Tibial nerve (tissue), 4 donors: Measurements from ENCODE around the gene PRDM2. TPM values are rescaled to one million over a fixed set of nuclear protein-coding genes. Genes with fewer than 3 reads are reported as not detected.

Experiments
- DNase-seq, 2 donors: peaks; one replicate each; pipeline ENCODE4 v3.0.0-alpha.2; 2019; ENCODE audit warnings: low spot score in 2 of 2
- H3K27ac ChIP-seq, 4 donors: fragments of 200-600 bp; sonication (generic) in 3 of 4; one replicate each; pipeline ENCODE4 v1.5.1; 2017 to 2019; ENCODE audit warnings: mild to moderate bottlenecking in 1 of 4
- H3K27me3 ChIP-seq, 2 donors: fragments of 200-600 bp; sonication (generic) in 1 of 2; one replicate each; pipeline versions ENCODE4 v1.5.1 to v1.6.0; 2017 to 2019
- H3K36me3 ChIP-seq, 3 donors: fragments of 200-600 bp; sonication (generic); one replicate each; pipeline ENCODE4 v1.5.1; 2018 to 2019
- H3K4me1 ChIP-seq, 4 donors: fragments of 200-600 bp; sonication (generic) in 3 of 4; one replicate each; pipeline ENCODE4 v1.5.1; 2017 to 2019
- H3K4me3 ChIP-seq, 4 donors: fragments of 200-600 bp; sonication (generic) in 3 of 4; one replicate each; pipeline ENCODE4 v1.5.1; 2017 to 2019; ENCODE audit warnings: mild to moderate bottlenecking in 1 of 4, moderate library complexity in 1 of 4
- H3K9me3 ChIP-seq, 4 donors: fragments of 200-600 bp; sonication (generic) in 3 of 4; one replicate each; pipeline ENCODE4 v1.5.1; 2017 to 2019
- EP300 ChIP-seq, 2 donors: sonication (generic); formaldehyde crosslinking; IDR thresholded peaks; one replicate each; pipeline ENCODE4 v1.6.1; 2017; ENCODE audit warnings: antibody characterized with exemption in 2 of 2, mild to moderate bottlenecking in 1 of 2
- POLR2A ChIP-seq, 2 donors: fragments of 450-650 bp; IDR thresholded peaks; one replicate each; pipeline ENCODE4 v1.6.1; 2017; ENCODE audit warnings: antibody characterized with exemption in 2 of 2, mild to moderate bottlenecking in 2 of 2, moderate library complexity in 2 of 2
- WGBS, 2 donors: methylation state at CpG; one replicate each; pipeline ENCODE4 v1.1.5; 2018; 5-methylcytosine and 5-hydroxymethylcytosine counted together
- total RNA-seq, 4 donors: library from RNA; depleted of rRNA; stranded (reverse); fragments of >200 nt; gene quantifications; one replicate each; pipeline ENCODE4 v1.1.0, GENCODE V29; 2016
- TF ChIP-seq, protein P1 (sequence below), 5 experiments: fragments of 200-600 bp in 3 of 5; fragments of 450-650 bp in 2 of 5; sonication (generic) in 3 of 5; IDR thresholded peaks; one replicate each; pipeline ENCODE4 v1.5.1; 2016 to 2019; ENCODE audit warnings: antibody characterized with exemption in 5 of 5, mild to moderate bottlenecking in 3 of 5, moderate library complexity in 2 of 5

PRDM2 gene
- total RNA-seq, 4 donors from 2014 or later: 26.4 to 48.8 (median 46.5) TPM

DNA sequence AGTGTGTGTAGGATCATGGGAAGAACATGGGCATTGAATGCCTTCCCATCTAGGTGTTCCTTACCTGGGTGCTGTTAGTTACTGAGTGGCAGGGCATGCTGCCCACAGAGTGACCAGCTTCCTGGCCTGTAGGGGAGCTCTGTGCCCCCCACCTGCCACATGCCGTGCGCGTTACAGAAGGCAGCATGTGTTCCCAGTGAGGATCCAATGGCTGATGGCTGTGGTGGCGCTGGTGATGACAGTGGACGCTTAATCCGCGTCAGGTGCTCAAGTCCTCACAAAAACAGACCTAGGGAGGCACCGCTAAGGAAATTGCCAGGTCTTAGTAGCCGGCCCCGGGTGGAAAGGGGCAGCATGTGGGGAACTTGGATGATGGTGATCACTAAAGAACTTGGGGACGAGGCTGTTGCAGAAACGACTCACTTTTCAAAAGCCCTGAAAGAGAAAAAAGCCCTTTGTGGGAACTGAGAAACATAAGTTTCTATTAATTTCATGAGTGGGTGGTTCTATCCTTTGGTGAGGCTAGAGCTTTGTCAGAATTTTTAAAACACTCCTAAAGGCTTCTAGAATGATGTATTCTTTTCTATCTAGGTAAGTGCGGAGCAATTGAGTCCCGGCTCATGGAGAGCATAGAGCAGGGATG lies 93.2 kb downstream of the PRDM2 start:
- TF ChIP-seq EP300 (IDR thresholded peaks at IDR 0.05) (no peak), POLR2A (IDR thresholded peaks at IDR 0.05) (no peak)
- TF ChIP-seq, protein P1, sequence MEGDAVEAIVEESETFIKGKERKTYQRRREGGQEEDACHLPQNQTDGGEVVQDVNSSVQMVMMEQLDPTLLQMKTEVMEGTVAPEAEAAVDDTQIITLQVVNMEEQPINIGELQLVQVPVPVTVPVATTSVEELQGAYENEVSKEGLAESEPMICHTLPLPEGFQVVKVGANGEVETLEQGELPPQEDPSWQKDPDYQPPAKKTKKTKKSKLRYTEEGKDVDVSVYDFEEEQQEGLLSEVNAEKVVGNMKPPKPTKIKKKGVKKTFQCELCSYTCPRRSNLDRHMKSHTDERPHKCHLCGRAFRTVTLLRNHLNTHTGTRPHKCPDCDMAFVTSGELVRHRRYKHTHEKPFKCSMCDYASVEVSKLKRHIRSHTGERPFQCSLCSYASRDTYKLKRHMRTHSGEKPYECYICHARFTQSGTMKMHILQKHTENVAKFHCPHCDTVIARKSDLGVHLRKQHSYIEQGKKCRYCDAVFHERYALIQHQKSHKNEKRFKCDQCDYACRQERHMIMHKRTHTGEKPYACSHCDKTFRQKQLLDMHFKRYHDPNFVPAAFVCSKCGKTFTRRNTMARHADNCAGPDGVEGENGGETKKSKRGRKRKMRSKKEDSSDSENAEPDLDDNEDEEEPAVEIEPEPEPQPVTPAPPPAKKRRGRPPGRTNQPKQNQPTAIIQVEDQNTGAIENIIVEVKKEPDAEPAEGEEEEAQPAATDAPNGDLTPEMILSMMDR (IDR thresholded peaks at IDR 0.05): no peak
- WGBS, 2 donors: 77 to 87% methylated on average over 14 of the region's 14 CpGs
- no peak for DNase-seq
- no peaks in the 10 kb centered on the region for H3K9me3 ChIP-seq
- no peak overlapping the region for H3K4me3 ChIP-seq
- H3K27me3 ChIP-seq: no peaks in the 10 kb centered on the region
- H3K4me1 ChIP-seq: no peaks in the 10 kb centered on the region
- H3K36me3 ChIP-seq: peaks cover 0 to 56% (median 0%) of the 10 kb centered on the region in 3 donors
- H3K27ac ChIP-seq: no peak overlapping the region

DNA sequence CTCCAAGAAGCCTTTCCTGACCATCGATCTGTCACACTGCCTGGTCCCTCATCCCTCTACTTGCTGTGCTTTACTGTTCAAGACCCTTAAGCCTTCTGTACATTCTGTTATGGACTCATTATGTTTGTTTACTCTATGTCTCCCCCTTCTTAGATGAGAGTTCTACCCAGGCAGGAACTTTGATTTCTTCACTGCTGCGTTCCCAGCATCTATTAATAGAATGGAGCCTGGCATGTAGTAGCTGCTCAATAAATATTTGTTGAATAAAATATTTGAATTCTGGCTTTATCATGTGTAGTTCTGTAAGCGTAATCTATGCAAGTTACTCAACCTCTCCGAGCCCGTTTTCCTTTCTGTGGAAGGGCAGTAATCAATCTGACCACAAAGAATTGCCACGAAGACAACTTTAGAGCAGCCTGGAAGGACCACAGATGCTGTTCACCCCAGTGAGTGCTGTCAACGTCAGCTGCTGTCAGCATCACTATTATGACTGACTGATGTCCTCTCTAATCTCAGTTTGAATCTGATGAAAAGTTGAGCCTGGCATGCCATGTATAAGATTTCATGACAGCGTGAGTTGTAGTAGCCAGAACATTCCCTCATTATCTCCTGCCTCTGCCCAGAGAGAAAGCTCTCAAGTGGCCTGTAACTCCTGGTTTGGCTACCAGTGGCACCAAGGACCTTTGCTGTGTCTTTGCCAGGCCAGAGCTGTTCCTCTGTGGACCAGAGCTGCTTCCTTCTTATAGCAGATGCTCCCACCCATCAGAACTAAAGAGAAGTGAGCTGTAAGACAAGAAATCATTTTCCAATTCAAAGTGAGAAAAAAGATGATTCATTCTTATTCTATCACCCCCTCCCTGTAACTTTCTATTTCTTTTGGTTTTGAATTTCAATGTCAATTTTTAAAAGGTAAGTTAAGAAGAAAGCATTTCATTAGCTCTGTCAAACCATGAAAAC lies 94.5 kb downstream of the PRDM2 start:
- Histone ChIP-seq H3K9me3 (no peaks in the 10 kb centered on the region), H3K36me3 (peaks cover 0 to 55% (median 0%) of the 10 kb centered on the region in 3 donors), H3K27ac (no peak overlapping the region), H3K4me3 (no peak overlapping the region), H3K4me1 (no peaks in the 10 kb centered on the region), H3K27me3 (no peaks in the 10 kb centered on the region)
- no peak for DNase-seq
- no peak for TF ChIP-seq POLR2A (IDR thresholded peaks at IDR 0.05)
- 90 to 91% methylated on average over 8 of the region's 8 CpGs for WGBS, 2 donors

DNA sequence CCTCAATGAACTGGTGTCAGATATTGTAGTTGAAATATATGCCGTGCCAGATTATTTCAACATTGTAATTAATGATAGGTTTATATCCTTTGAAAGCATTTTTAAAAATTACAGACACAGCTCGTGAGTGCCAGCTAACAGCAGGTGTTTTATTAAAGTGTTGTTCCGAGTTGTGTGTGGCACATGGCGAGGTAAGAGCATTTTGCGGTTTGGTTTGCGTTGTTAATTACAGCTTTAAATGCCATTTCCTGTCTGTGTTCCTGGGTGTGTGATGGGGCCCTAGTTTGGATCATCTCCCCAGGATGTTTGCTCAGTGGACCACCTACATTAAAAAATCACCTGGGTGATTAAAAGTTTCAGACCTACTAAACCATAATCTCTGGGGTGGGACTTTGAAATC lies 97.4 kb downstream of the PRDM2 start:
- TF ChIP-seq, protein P1 (IDR thresholded peaks at IDR 0.05): no peak
- no peak for TF ChIP-seq POLR2A (IDR thresholded peaks at IDR 0.05)
- no peak for TF ChIP-seq EP300 (IDR thresholded peaks at IDR 0.05)
- H3K4me1 ChIP-seq: peaks cover 0 to 5% (median 0%) of the 10 kb centered on the region in 4 donors
- H3K27ac ChIP-seq: no peak overlapping the region
- no peaks in the 10 kb centered on the region for H3K27me3 ChIP-seq
- 73 to 75% methylated on average over 6 of the region's 6 CpGs for WGBS, 2 donors
- H3K36me3 ChIP-seq: peaks cover 0 to 45% (median 0%) of the 10 kb centered on the region in 3 donors
- no peaks in the 10 kb centered on the region for H3K9me3 ChIP-seq
- no peak for DNase-seq
- H3K4me3 ChIP-seq: no peak overlapping the region

DNA sequence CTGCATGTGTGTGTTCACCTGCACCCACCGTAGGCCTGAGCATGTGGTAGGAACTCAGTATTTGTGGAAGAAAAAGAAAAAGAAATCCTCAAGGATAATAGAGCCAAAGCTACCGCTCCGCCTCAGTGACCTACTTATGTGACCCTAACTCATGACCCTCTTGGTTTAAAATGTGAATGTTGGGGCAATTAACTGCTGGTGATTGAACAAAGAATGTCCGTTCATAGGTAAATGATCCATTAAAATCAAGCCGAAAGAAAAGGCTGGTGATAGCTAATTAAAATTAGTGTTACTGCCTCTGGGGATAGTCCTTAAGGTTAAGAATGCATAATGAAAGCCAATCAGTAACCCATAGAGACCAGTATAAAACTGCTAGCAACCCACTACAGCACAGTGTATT lies 98.1 kb downstream of the PRDM2 start:
- H3K36me3 ChIP-seq: peaks cover 0 to 39% (median 0%) of the 10 kb centered on the region in 3 donors
- no peaks in the 10 kb centered on the region for H3K9me3 ChIP-seq
- no peak for DNase-seq
- no peak overlapping the region for H3K27ac ChIP-seq
- H3K4me1 ChIP-seq: peaks cover 0 to 5% (median 0%) of the 10 kb centered on the region in 4 donors
- no peak overlapping the region for H3K4me3 ChIP-seq
- H3K27me3 ChIP-seq: no peaks in the 10 kb centered on the region
- 58 to 71% methylated on average over 5 of the region's 5 CpGs for WGBS, 2 donors
- TF ChIP-seq, protein P1 (IDR thresholded peaks at IDR 0.05): no peak
- no peak for TF ChIP-seq POLR2A (IDR thresholded peaks at IDR 0.05)
- no peak for TF ChIP-seq EP300 (IDR thresholded peaks at IDR 0.05)

DNA sequence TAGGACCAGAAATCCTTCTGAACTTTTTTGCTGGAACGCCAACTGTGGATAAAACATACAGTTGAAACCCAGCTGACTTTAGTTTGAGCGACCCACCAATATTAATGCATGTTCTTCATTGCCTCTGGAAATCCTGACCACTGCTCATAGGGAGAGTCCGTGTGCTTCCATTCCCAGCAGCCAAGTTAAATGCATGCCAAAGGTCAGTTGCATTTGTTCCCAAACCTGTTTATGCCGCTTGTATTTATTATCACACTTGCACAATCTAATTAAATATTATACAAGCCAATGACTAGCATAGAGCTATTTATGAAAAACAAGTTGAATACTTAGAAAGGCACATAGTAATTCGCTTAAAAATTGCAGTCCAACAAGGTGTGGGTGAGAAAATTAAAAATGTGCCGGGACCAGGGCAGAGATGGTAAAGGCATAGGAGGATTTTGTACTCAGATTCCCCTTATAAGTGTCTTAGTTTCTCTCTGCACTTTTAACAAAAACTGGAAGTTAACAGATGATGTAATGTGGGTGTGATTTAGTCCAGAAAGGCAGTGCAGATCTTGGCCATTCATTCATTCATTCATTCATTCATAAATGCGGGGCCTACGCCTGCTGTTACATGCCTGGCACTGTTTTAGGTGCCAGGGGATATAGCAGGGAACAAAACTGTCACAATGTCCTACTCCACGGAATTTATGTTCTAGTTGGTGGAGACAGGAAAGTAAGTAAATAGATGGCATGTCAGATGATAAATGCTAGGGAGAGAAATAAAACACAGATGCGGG lies 99.7 kb downstream of the PRDM2 start:
- TF ChIP-seq EP300 (IDR thresholded peaks at IDR 0.05) (no peak), POLR2A (IDR thresholded peaks at IDR 0.05) (no peak)
- TF ChIP-seq, protein P1 (IDR thresholded peaks at IDR 0.05): no peak
- 83 to 85% methylated on average over 10 of the region's 10 CpGs for WGBS, 2 donors
- DNase-seq: no peak
- H3K9me3 ChIP-seq: no peaks in the 10 kb centered on the region
- no peak overlapping the region for H3K4me3 ChIP-seq
- H3K36me3 ChIP-seq: peaks cover 0 to 39% (median 0%) of the 10 kb centered on the region in 3 donors
- H3K4me1 ChIP-seq: peaks cover 0 to 5% (median 0%) of the 10 kb centered on the region in 4 donors
- no peak overlapping the region for H3K27ac ChIP-seq
- no peaks in the 10 kb centered on the region for H3K27me3 ChIP-seq
